Liver (tissue), 3 donors: ENCODE results near the gene PPFIA1.

Source experiments
- ATF3 ChIP-seq: IDR thresholded peaks from 2 replicates; pipeline ENCODE4 v1.6.1; 2016; ENCODE audit warnings: antibody characterized with exemption
- CTCF ChIP-seq: fragments of 150-350 bp; IDR thresholded peaks from 2 replicates; pipeline ENCODE4 v1.5.1; 2017; ENCODE audit warnings: improper control_type of control experiment, low read depth, low read length; ENCODE audit not compliant: missing input control
- EGR1 ChIP-seq, 2 donors: IDR thresholded peaks; 2 replicates each; pipeline ENCODE4 v1.6.1; 2016 to 2018; ENCODE audit warnings: antibody characterized with exemption in 2 of 2, low read depth in 2 of 2
- FOXA1 ChIP-seq: IDR thresholded peaks from 2 replicates; pipeline ENCODE4 v1.6.1; 2016; ENCODE audit warnings: antibody characterized with exemption
- HNF4G ChIP-seq: IDR thresholded peaks from 2 replicates; pipeline ENCODE4 v1.6.1; 2016; ENCODE audit warnings: antibody characterized with exemption
- MAX ChIP-seq: IDR thresholded peaks from 2 replicates; pipeline ENCODE4 v1.6.1; 2016; ENCODE audit warnings: antibody characterized with exemption
- donor health status: healthy.
- donor health status: healthy.

GRCh38 chr11:70282012-70282411 lies 11.5 kb downstream of the PPFIA1 start:
- TF ChIP-seq EGR1 (IDR thresholded peaks at IDR 0.05; ENCODE audit: low read depth in 2 of 2): no peak
- no peak for TF ChIP-seq CTCF
- no peak for TF ChIP-seq FOXA1
- no peak for TF ChIP-seq ATF3
- no peak for TF ChIP-seq MAX
- TF ChIP-seq HNF4G: no peak
